Thymus (tissue), 11 donors: ENCODE results near the gene ST3GAL3. TPM values are rescaled to one million over a fixed set of nuclear protein-coding genes. Genes with fewer than 3 reads are reported as not detected.

Experiments
- DNase-seq, 9 donors: peaks; one replicate each; pipeline ENCODE4 v3.0.0-alpha.2; 2013; ENCODE audit warnings: low spot score in 9 of 9, low read depth in 6 of 9, missing footprints in 1 of 9
- H3K27ac ChIP-seq, 2 donors: one replicate each; pipeline ENCODE4 v1.5.1; 2013; ENCODE audit warnings: control low read depth in 1 of 2, low read depth in 1 of 2, low read length in 1 of 2, mild to moderate bottlenecking in 1 of 2, moderate library complexity in 1 of 2
- H3K27me3 ChIP-seq, 2 donors: one replicate each; pipeline ENCODE4 v1.5.1; 2013; ENCODE audit warnings: low read length in 1 of 2; ENCODE audit not compliant: control insufficient read depth in 2 of 2, insufficient read depth in 1 of 2
- H3K36me3 ChIP-seq, 2 donors: one replicate each; pipeline ENCODE4 v1.5.1; 2013; ENCODE audit warnings: low read length in 1 of 2, mild to moderate bottlenecking in 1 of 2, moderate library complexity in 1 of 2; ENCODE audit not compliant: control insufficient read depth in 2 of 2, insufficient read depth in 2 of 2
- H3K4me1 ChIP-seq, 2 donors: one replicate each; pipeline ENCODE4 v1.5.1; 2013; ENCODE audit warnings: low read length in 2 of 2; ENCODE audit not compliant: control insufficient read depth in 2 of 2, insufficient read depth in 2 of 2
- H3K4me3 ChIP-seq, 2 donors: one replicate each; pipeline ENCODE4 v1.5.1; 2013; ENCODE audit warnings: low read length in 2 of 2, control low read depth in 1 of 2, mild to moderate bottlenecking in 1 of 2
- H3K9me3 ChIP-seq, 2 donors: one replicate each; pipeline ENCODE4 v1.5.1; 2013; ENCODE audit warnings: low read length in 1 of 2, mild to moderate bottlenecking in 1 of 2; ENCODE audit not compliant: control insufficient read depth in 2 of 2, insufficient read depth in 1 of 2
- WGBS: extraction: QIAGEN DNeasy Blood & Tissue Kit; methylation state at CpG from one replicate; pipeline ENCODE4 v1.1.7; 2013; 5-methylcytosine and 5-hydroxymethylcytosine counted together
- polyA plus RNA-seq: library from polyadenylated mRNA; stranded (reverse); fragments of 200-250 nt; gene quantifications from one replicate; pipeline ENCODE4 v1.2.3, GENCODE V29; 2013
- total RNA-seq: library from RNA; stranded (reverse); fragments of 120-200 nt; gene quantifications from one replicate; pipeline ENCODE4 v1.2.4, GENCODE V29; 2013
- donor health status: healthy.

The ST3GAL3 gene
- total and polyA plus RNA-seq, 2 donors = 5.4 to 10.1 TPM

GRCh38 chr1:43801203-43801602 is 93.9 kb downstream of the ST3GAL3 start:
- no peak overlapping the region for H3K27ac ChIP-seq
- DNase-seq = no peak
- H3K36me3 ChIP-seq = no peaks in the 10 kb centered on the region
- H3K4me3 ChIP-seq = no peak overlapping the region
- no peaks in the 10 kb centered on the region for H3K27me3 ChIP-seq
- no peaks in the 10 kb centered on the region for H3K4me1 ChIP-seq
- 85% methylated on average over 3 of the region's 3 CpGs for WGBS
- H3K9me3 ChIP-seq = no peaks in the 10 kb centered on the region

GRCh38 chr1:43802356-43802980 is 95.1 kb downstream of the ST3GAL3 start:
- H3K4me1 ChIP-seq = no peaks in the 10 kb centered on the region
- DNase-seq = no peak
- H3K36me3 ChIP-seq = no peaks in the 10 kb centered on the region
- no peak overlapping the region for H3K4me3 ChIP-seq
- H3K9me3 ChIP-seq = no peaks in the 10 kb centered on the region
- 99% methylated on average over 4 of the region's 4 CpGs for WGBS
- no peaks in the 10 kb centered on the region for H3K27me3 ChIP-seq
- H3K27ac ChIP-seq = no peak overlapping the region

- Histone ChIP-seq H3K4me1 (no peaks in the 10 kb centered on the region), H3K27ac (no peak overlapping the region), H3K36me3 (no peaks in the 10 kb centered on the region), H3K4me3 (no peak overlapping the region), H3K9me3 (no peaks in the 10 kb centered on the region), H3K27me3 (no peaks in the 10 kb centered on the region)
- no peak for DNase-seq
- 95% methylated on average over 9 of the region's 9 CpGs for WGBS
Measured at GRCh38 chr1:43803105-43803504, 95.8 kb downstream of the ST3GAL3 start.

- WGBS = 89% methylated on average over 4 of the region's 4 CpGs
- Histone ChIP-seq H3K27ac (no peak overlapping the region), H3K9me3 (no peaks in the 10 kb centered on the region), H3K36me3 (no peaks in the 10 kb centered on the region), H3K27me3 (no peaks in the 10 kb centered on the region), H3K4me3 (no peak overlapping the region), H3K4me1 (no peaks in the 10 kb centered on the region)
- no peak for DNase-seq
Measured at GRCh38 chr1:43803646-43804045, 96.3 kb downstream of the ST3GAL3 start.

- Histone ChIP-seq H3K4me1 (no peaks in the 10 kb centered on the region), H3K27me3 (no peaks in the 10 kb centered on the region), H3K36me3 (no peaks in the 10 kb centered on the region), H3K27ac (no peak overlapping the region), H3K9me3 (peaks cover 0 to 5% of the 10 kb centered on the region in 2 donors), H3K4me3 (no peak overlapping the region)
- DNase-seq = no peak
- WGBS = 98% methylated on average over 4 of the region's 4 CpGs
Measured at GRCh38 chr1:43804569-43804968, 97.2 kb downstream of the ST3GAL3 start.

- no peak for DNase-seq
- Histone ChIP-seq H3K36me3 (peaks cover 0 to 2% of the 10 kb centered on the region in 2 donors), H3K4me1 (no peaks in the 10 kb centered on the region), H3K27me3 (no peaks in the 10 kb centered on the region), H3K4me3 (no peak overlapping the region), H3K9me3 (peaks cover 0 to 5% of the 10 kb centered on the region in 2 donors), H3K27ac (no peak overlapping the region)
- WGBS = 96% methylated on average over 5 of the region's 5 CpGs
Measured at GRCh38 chr1:43805340-43805739, 98.0 kb downstream of the ST3GAL3 start.

- H3K27me3 ChIP-seq = no peaks in the 10 kb centered on the region
- H3K36me3 ChIP-seq = peaks cover 0 to 2% of the 10 kb centered on the region in 2 donors
- H3K4me1 ChIP-seq = no peaks in the 10 kb centered on the region
- no peak overlapping the region for H3K27ac ChIP-seq
- H3K4me3 ChIP-seq = no peak overlapping the region
- no peak for DNase-seq
- H3K9me3 ChIP-seq = peaks cover 0 to 5% of the 10 kb centered on the region in 2 donors
- 96% methylated on average over 2 of the region's 2 CpGs for whole genome bisulfite sequencing
Measured at GRCh38 chr1:43806183-43806582, 98.8 kb downstream of the ST3GAL3 start.

GRCh38 chr1:43809097-43809673 is 101.8 kb downstream of the ST3GAL3 start:
- peaks cover 0 to under 1% of the 10 kb centered on the region in 2 donors for H3K4me1 ChIP-seq
- WGBS = 97% methylated on average over 2 of the region's 2 CpGs
- peaks cover 0 to 2% of the 10 kb centered on the region in 2 donors for H3K36me3 ChIP-seq
- DNase-seq = no peak
- peaks cover 0 to 5% of the 10 kb centered on the region in 2 donors for H3K9me3 ChIP-seq
- H3K27ac ChIP-seq = no peak overlapping the region
- H3K27me3 ChIP-seq = no peaks in the 10 kb centered on the region
- no peak overlapping the region for H3K4me3 ChIP-seq

- no peak for DNase-seq
- H3K4me3 ChIP-seq = no peak overlapping the region
- 97% methylated on average over 3 of the region's 3 CpGs for WGBS
- no peak overlapping the region for H3K27ac ChIP-seq
- H3K9me3 ChIP-seq = peaks cover 0 to 5% of the 10 kb centered on the region in 2 donors
- peaks cover 4 to 8% of the 10 kb centered on the region in 2 donors for H3K4me1 ChIP-seq
- peaks cover 0 to 5% of the 10 kb centered on the region in 2 donors for H3K36me3 ChIP-seq
- no peaks in the 10 kb centered on the region for H3K27me3 ChIP-seq
Measured at GRCh38 chr1:43812579-43812978, 105.2 kb downstream of the ST3GAL3 start.
